ENCODE data around the gene MGAT1.

MGAT1 gene

GRCh38 chr5:180816608-180817534, 14.3 kb upstream of the MGAT1 start:
- Histone ChIP-seq H3K4me1 (ENCODE audit: insufficient read depth, low read length) (peaks cover 5% of the 10 kb centered on the region; the same call in 1 of the 2 replicates), H3K36me3 (ENCODE audit: insufficient read depth, low read length) (no peaks in the 10 kb centered on the region), H3K9ac (ENCODE audit: low read depth, low read length) (peak overlapping the region; percentile 9; the same call in 1 of the 2 replicates), H3K9me3 (ENCODE audit: control insufficient read depth, insufficient read depth, low read length) (no peaks in the 10 kb centered on the region; the same call in 1 of the 2 replicates)

- Histone ChIP-seq H3K4me1 (ENCODE audit: insufficient read depth, low read length) (peaks cover 5% of the 10 kb centered on the region; the same call in 1 of the 2 replicates), H3K9ac (ENCODE audit: low read depth, low read length) (no peak overlapping the region), H3K9me3 (ENCODE audit: control insufficient read depth, insufficient read depth, low read length) (no peaks in the 10 kb centered on the region; the same call in 1 of the 2 replicates), H3K36me3 (ENCODE audit: insufficient read depth, low read length) (no peaks in the 10 kb centered on the region)
Measured at GRCh38 chr5:180815293-180815917, 12.8 kb upstream of the MGAT1 start.

GRCh38 chr5:180813420-180813819, 10.8 kb upstream of the MGAT1 start:
- H3K4me1 ChIP-seq (ENCODE audit: insufficient read depth, low read length): peaks cover 7% of the 10 kb centered on the region
- H3K36me3 ChIP-seq (ENCODE audit: insufficient read depth, low read length): no peaks in the 10 kb centered on the region
- H3K9ac ChIP-seq (ENCODE audit: low read depth, low read length): no peak overlapping the region
- no peaks in the 10 kb centered on the region; the same call in 1 of the 2 replicates for H3K9me3 ChIP-seq (ENCODE audit: control insufficient read depth, insufficient read depth, low read length)

- peaks cover 12% of the 10 kb centered on the region; the same call in 1 of the 2 replicates for H3K4me1 ChIP-seq (ENCODE audit: insufficient read depth, low read length)
Measured at GRCh38 chr5:180811623-180812124, 9.1 kb upstream of the MGAT1 start.

GRCh38 chr5:180810959-180811622, 8.5 kb upstream of the MGAT1 start:
- peaks cover 12% of the 10 kb centered on the region; the same call in 1 of the 2 replicates for H3K4me1 ChIP-seq (ENCODE audit: insufficient read depth, low read length)
- H3K9me3 ChIP-seq (ENCODE audit: control insufficient read depth, insufficient read depth, low read length): no peaks in the 10 kb centered on the region; the same call in 1 of the 2 replicates
- H3K9ac ChIP-seq (ENCODE audit: low read depth, low read length): peak overlapping the region; percentile 97
- no peaks in the 10 kb centered on the region for H3K36me3 ChIP-seq (ENCODE audit: insufficient read depth, low read length)

More at GRCh38 chr5:180811623-180812124, 9.1 kb upstream of the MGAT1 start:
- Histone ChIP-seq H3K9me3 (ENCODE audit: control insufficient read depth, insufficient read depth, low read length) (no peaks in the 10 kb centered on the region; the same call in 1 of the 2 replicates), H3K36me3 (ENCODE audit: insufficient read depth, low read length) (no peaks in the 10 kb centered on the region), H3K9ac (ENCODE audit: low read depth, low read length) (peak overlapping the region; percentile 97)

GRCh38 chr5:180810210-180810958, 7.8 kb upstream of the MGAT1 start:
- Histone ChIP-seq H3K9ac (ENCODE audit: low read depth, low read length) (peak overlapping the region; percentile 97), H3K9me3 (ENCODE audit: control insufficient read depth, insufficient read depth, low read length) (no peaks in the 10 kb centered on the region; the same call in 1 of the 2 replicates), H3K36me3 (ENCODE audit: insufficient read depth, low read length) (no peaks in the 10 kb centered on the region), H3K4me1 (ENCODE audit: insufficient read depth, low read length) (peaks cover 12% of the 10 kb centered on the region; the same call in 1 of the 2 replicates)

GRCh38 chr5:180809403-180810209, 7.0 kb upstream of the MGAT1 start:
- peak overlapping the region; percentile 97 for H3K9ac ChIP-seq (ENCODE audit: low read depth, low read length)
- H3K4me1 ChIP-seq (ENCODE audit: insufficient read depth, low read length): peaks cover 12% of the 10 kb centered on the region; the same call in 1 of the 2 replicates
- H3K9me3 ChIP-seq (ENCODE audit: control insufficient read depth, insufficient read depth, low read length): no peaks in the 10 kb centered on the region; the same call in 1 of the 2 replicates
- H3K36me3 ChIP-seq (ENCODE audit: insufficient read depth, low read length): no peaks in the 10 kb centered on the region

- peak overlapping the region; percentile 97; the same call in 1 of the 2 replicates for H3K9ac ChIP-seq (ENCODE audit: low read depth, low read length)
- H3K4me1 ChIP-seq (ENCODE audit: insufficient read depth, low read length): peaks cover 12% of the 10 kb centered on the region; the same call in 1 of the 2 replicates
- no peaks in the 10 kb centered on the region; the same call in 1 of the 2 replicates for H3K9me3 ChIP-seq (ENCODE audit: control insufficient read depth, insufficient read depth, low read length)
- H3K36me3 ChIP-seq (ENCODE audit: insufficient read depth, low read length): no peaks in the 10 kb centered on the region
Measured at GRCh38 chr5:180808461-180809000, 5.9 kb upstream of the MGAT1 start.

- H3K9me3 ChIP-seq (ENCODE audit: control insufficient read depth, insufficient read depth, low read length): no peaks in the 10 kb centered on the region
- H3K4me1 ChIP-seq (ENCODE audit: insufficient read depth, low read length): peaks cover 12% of the 10 kb centered on the region; the same call in 1 of the 2 replicates
- no peaks in the 10 kb centered on the region for H3K36me3 ChIP-seq (ENCODE audit: insufficient read depth, low read length)
- H3K9ac ChIP-seq (ENCODE audit: low read depth, low read length): peak overlapping the region; percentile 97; the same call in 1 of the 2 replicates
Measured at GRCh38 chr5:180807654-180808414, 5.2 kb upstream of the MGAT1 start.

- peaks cover 12% of the 10 kb centered on the region; the same call in 1 of the 2 replicates for H3K4me1 ChIP-seq (ENCODE audit: insufficient read depth, low read length)
- H3K9ac ChIP-seq (ENCODE audit: low read depth, low read length): no peak overlapping the region
- no peaks in the 10 kb centered on the region for H3K36me3 ChIP-seq (ENCODE audit: insufficient read depth, low read length)
- no peaks in the 10 kb centered on the region for H3K9me3 ChIP-seq (ENCODE audit: control insufficient read depth, insufficient read depth, low read length)
Measured at GRCh38 chr5:180807046-180807445, 4.4 kb upstream of the MGAT1 start.

GRCh38 chr5:180806351-180807011, 3.9 kb upstream of the MGAT1 start:
- peaks cover 12% of the 10 kb centered on the region; the same call in 1 of the 2 replicates for H3K4me1 ChIP-seq (ENCODE audit: insufficient read depth, low read length)
- H3K36me3 ChIP-seq (ENCODE audit: insufficient read depth, low read length): no peaks in the 10 kb centered on the region
- H3K9ac ChIP-seq (ENCODE audit: low read depth, low read length): no peak overlapping the region
- H3K9me3 ChIP-seq (ENCODE audit: control insufficient read depth, insufficient read depth, low read length): no peaks in the 10 kb centered on the region

Measured in ES-I3 (cell line).